GM12878 (cell line): ENCODE measurements around the gene SPAG17. TPM values are rescaled to one million over a fixed set of nuclear protein-coding genes. Genes with fewer than 3 reads are reported as not detected.

Experiments
- ATAC-seq: fragments of 200-7000 bp; cut with Tn5 transposase; 3 replicates; pipeline ENCODE4 v1.9.1; 2020; ENCODE audit warnings: mild to moderate bottlenecking, moderate library complexity
- BruUV-seq: library from RNA; stranded (reverse); fragments of 400-500 nt; replicated peaks from 2 replicates; lab custom pipeline; 2021; lab: Mats Ljungman, UMichigan
- CTCF ChIA-PET: fragments of 300-600 bp; sonication (Branson Sonifier 250); formaldehyde crosslinking; extraction: SDS; loops from one replicate; lab custom pipeline; 2021; ENCODE audit warnings: inconsistent platforms; lab: Yijun Ruan, JAX
- POLR2A ChIA-PET: fragments of 350-600 bp; formaldehyde crosslinking; extraction: SDS; loops from one replicate; lab custom pipeline; 2021; ENCODE audit warnings: inconsistent platforms; lab: Charles Lee
- RAD21 ChIA-PET: fragments of 300-600 bp; sonication (Branson Sonifier 250); formaldehyde crosslinking; loops from one replicate; lab custom pipeline; 2023; ENCODE audit warnings: antibody characterized with exemption; ENCODE audit not compliant: unreplicated experiment; lab: Charles Lee
- SMC1A ChIA-PET: fragments of 300-600 bp; sonication (Branson Sonifier 250); formaldehyde crosslinking; loops from one replicate; lab custom pipeline; 2023; ENCODE audit not compliant: unreplicated experiment, uncharacterized antibody; lab: Charles Lee
- DNase-seq: peaks from one replicate; pipeline ENCODE4 v3.0.0-alpha.2; 2011; ENCODE audit warnings: low read depth, low spot score
- FAIRE-seq: peaks from 3 replicates; lab custom pipeline; 2011; peaks lifted over from hg19 to GRCh38; lab: Jason Lieb, UNC
- H2AFZ ChIP-seq: 2 replicates; pipeline ENCODE4 v1.6.0; 2011; ENCODE audit warnings: low read depth, low read length, control low read depth; ENCODE audit not compliant: control insufficient read depth
- H3K27ac ChIP-seq: 2 replicates; pipeline ENCODE4 v1.5.1; 2011; ENCODE audit warnings: control low read depth; ENCODE audit not compliant: control insufficient read depth, insufficient read depth
- H3K27me3 ChIP-seq, 2 experiments: replicated peaks in 1 of 2; 2 replicates each; pipeline versions ENCODE4 v1.6.0 to v1.6.1; 2011; ENCODE audit warnings: low read length in 1 of 2; ENCODE audit not compliant: control insufficient read depth in 2 of 2, insufficient read depth in 2 of 2
- H3K36me3 ChIP-seq, 2 experiments: 2 replicates each; pipeline ENCODE4 v1.5.1; 2011; ENCODE audit warnings: low read length in 1 of 2; ENCODE audit not compliant: control insufficient read depth in 2 of 2, insufficient read depth in 2 of 2
- H3K4me1 ChIP-seq: 2 replicates; pipeline ENCODE4 v1.6.1; 2011; ENCODE audit warnings: mild to moderate bottlenecking, low read length, moderate library complexity, mixed read lengths; ENCODE audit not compliant: control insufficient read depth, insufficient read depth
- H3K4me2 ChIP-seq: 2 replicates; pipeline ENCODE4 v1.6.0; 2011; ENCODE audit warnings: control low read depth; ENCODE audit not compliant: control insufficient read depth, insufficient read depth
- H3K4me3 ChIP-seq: fragments of 200-600 bp; sonication (generic); 2 replicates; pipeline ENCODE4 v1.5.1; 2016
- H3K79me2 ChIP-seq: 2 replicates; pipeline ENCODE4 v1.6.0; 2011; ENCODE audit warnings: low read length; ENCODE audit not compliant: control insufficient read depth, insufficient read depth
- H3K9ac ChIP-seq: 2 replicates; pipeline ENCODE4 v1.8.0; 2011; ENCODE audit warnings: low read length, control low read depth, mixed read lengths; ENCODE audit not compliant: control insufficient read depth, insufficient read depth
- H3K9me3 ChIP-seq: replicated peaks from 3 replicates; pipeline ENCODE4 v1.5.1; 2011; ENCODE audit warnings: mild to moderate bottlenecking, low read length; ENCODE audit not compliant: control insufficient read depth, insufficient read depth
- H4K20me1 ChIP-seq: 2 replicates; pipeline ENCODE4 v1.6.0; 2011; ENCODE audit not compliant: control insufficient read depth, insufficient read depth
- BACH1 ChIP-seq: fragments of 450-650 bp; IDR thresholded peaks from 2 replicates; pipeline ENCODE4 v1.6.1; 2017; ENCODE audit warnings: mild to moderate bottlenecking, borderline replicate concordance
- BCL11A ChIP-seq: IDR thresholded peaks from 2 replicates; pipeline ENCODE4 v1.6.1; 2011; ENCODE audit warnings: low read depth, low read length
- IKZF1 ChIP-seq: fragments of 450-650 bp; conservative IDR thresholded peaks from 2 replicates; pipeline ENCODE4 v1.6.1; 2017; ENCODE audit warnings: antibody characterized with exemption, mild to moderate bottlenecking
- KLF5 ChIP-seq: fragments of 450-650 bp; IDR thresholded peaks from 2 replicates; pipeline ENCODE4 v1.6.1; 2014; ENCODE audit warnings: mild to moderate bottlenecking; ENCODE audit not compliant: partially characterized antibody
- POU2F2 ChIP-seq: IDR thresholded peaks from 3 replicates; pipeline ENCODE4 v1.6.1; 2011; ENCODE audit warnings: low read depth, mild to moderate bottlenecking, low read length, borderline replicate concordance
- RBBP5 ChIP-seq: fragments of 200-600 bp; sonication (generic); conservative IDR thresholded peaks from 2 replicates; pipeline ENCODE4 v1.6.1; 2016
- WGBS: methylation state at CpG from one replicate; pipeline ENCODE4 v1.1.6; 2016; ENCODE audit warnings: low lambda C conversion rate; ENCODE audit not compliant: insufficient replicate concordance, insufficient coverage; ENCODE audit errors: missing lambda C conversion rate; 5-methylcytosine and 5-hydroxymethylcytosine counted together
- in situ Hi-C: fragments of 300-500 bp; cut with MboI; formaldehyde crosslinking; loops from 9 replicates; pipeline ENCODE4 v1.14.3; 2018; ENCODE audit warnings: mixed read lengths
- intact Hi-C: fragments of 100-400 bp; cut with micrococcal nuclease; formaldehyde crosslinking; loops from one replicate; pipeline ENCODE4 v1.14.2; 2022; ENCODE audit not compliant: unreplicated experiment
- polyA plus RNA-seq, 11 experiments: library from polyadenylated mRNA; depleted of rRNA in 4 of 11; unstranded in 6 of 11; stranded (reverse) in 5 of 11; fragments of >200 nt; fragmentation: Nextera tagmentation in 4 of 11; fragmentation: Illumina TruSeq in 1 of 11; extraction: Ambion mirVana in 4 of 11; extraction: Trizol in 1 of 11; gene quantifications; 1 replicate in 1 of 11; 2 replicates in 10 of 11; pipeline versions ENCODE4 v1.2.1 to v1.2.3, GENCODE V29; 2011 to 2016; ENCODE audit warnings: inconsistent platforms in 2 of 11, missing spikeins in 2 of 11, low read depth in 1 of 11
- total RNA-seq, 4 experiments: library from RNA; depleted of rRNA in 3 of 4; stranded (reverse); fragments of >200 nt in 3 of 4; fragmentation: Illumina TruSeq in 1 of 4; extraction: Trizol in 1 of 4; gene quantifications; 2 replicates each; pipeline versions ENCODE4 v1.2.1 to v1.2.3, GENCODE V29; 2013 to 2021
- TF ChIP-seq, protein P1 (sequence below): IDR thresholded peaks from 2 replicates; pipeline ENCODE4 v1.6.1; 2012; ENCODE audit warnings: mild to moderate bottlenecking, low read depth, low read length

The SPAG17 gene
- total and polyA plus RNA-seq, 10 of the 15 experiments (the other 5 are each of a cell fraction or from before 2014, with no cell fraction given) = 0.02 to 0.16 (median 0.03) TPM; not detected in 7

DNA sequence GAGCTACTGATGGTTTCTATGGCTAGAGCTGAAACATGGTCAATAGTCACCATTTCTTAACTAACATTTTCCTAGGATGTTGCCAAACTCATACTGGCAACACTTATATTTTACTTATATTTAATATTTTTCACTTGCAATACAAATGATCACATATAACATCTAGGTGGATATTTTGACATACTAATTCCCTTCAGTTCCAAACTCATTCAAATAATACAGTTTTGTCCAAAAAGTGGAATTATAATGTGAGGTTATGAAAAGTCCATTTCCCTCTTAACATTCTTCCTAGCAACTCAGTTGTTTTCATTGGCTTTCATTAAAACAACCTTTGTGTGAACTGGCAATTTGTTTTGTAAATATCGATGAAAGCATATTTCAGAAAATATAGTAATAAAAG, 16.0 kb downstream of the SPAG17 start:
- Histone ChIP-seq H3K27me3 (no peaks in the 10 kb centered on the region), H3K4me1 (no peaks in the 10 kb centered on the region), H3K36me3 (no peaks in the 10 kb centered on the region), H3K79me2 (no peaks in the 10 kb centered on the region), H2AFZ (no peak overlapping the region), H3K27ac (no peak overlapping the region), H3K9me3 (no peaks in the 10 kb centered on the region), H3K4me2 (no peak overlapping the region), H3K9ac (no peak overlapping the region), H3K4me3 (no peak overlapping the region), H4K20me1 (no peaks in the 10 kb centered on the region)
- intact Hi-C loops = no loop called here
- DNase-seq (no peak), ATAC-seq (no peak), FAIRE-seq (no peak)
- ChIA-PET POLR2A (no interaction called here), RAD21 (no interaction called here), SMC1A (interaction anchor here (0.6 to 0.7 kb wide), 2 partner anchors 89 to 136 kb away, joined by 3 read pairs; no protein-coding TSS in a partner anchor), CTCF (no interaction called here)
- 4% methylated on average over 1 of the region's 1 CpG for WGBS
- in situ Hi-C loops = no loop called here
- TF ChIP-seq RBBP5 = no peak
- no peak for TF ChIP-seq BACH1
- no TSS peak for BruUV-seq

GRCh38 chr1:118160806-118161205, 24.2 kb downstream of the SPAG17 start:
- H4K20me1 ChIP-seq = no peaks in the 10 kb centered on the region

More at GRCh38 chr1:118160806-118161205, 24.2 kb downstream of the SPAG17 start:
- no TSS peak for BruUV-seq
- FAIRE-seq (no peak), ATAC-seq (no peak), DNase-seq (no peak)
- RAD21 ChIA-PET = no interaction called here
- Histone ChIP-seq H3K4me1 (no peaks in the 10 kb centered on the region), H3K9me3 (no peaks in the 10 kb centered on the region), H3K4me2 (no peak overlapping the region), H3K27ac (no peak overlapping the region), H3K27me3 (no peaks in the 10 kb centered on the region; a peak in 1 of 4 replicates), H3K36me3 (no peaks in the 10 kb centered on the region), H3K4me3 (no peak overlapping the region), H3K9ac (no peak overlapping the region), H3K79me2 (no peaks in the 10 kb centered on the region), H2AFZ (no peak overlapping the region)
- TF ChIP-seq KLF5 (no peak), POU2F2 (no peak), IKZF1 (no peak), BCL11A (no peak)
- TF ChIP-seq, protein P1, sequence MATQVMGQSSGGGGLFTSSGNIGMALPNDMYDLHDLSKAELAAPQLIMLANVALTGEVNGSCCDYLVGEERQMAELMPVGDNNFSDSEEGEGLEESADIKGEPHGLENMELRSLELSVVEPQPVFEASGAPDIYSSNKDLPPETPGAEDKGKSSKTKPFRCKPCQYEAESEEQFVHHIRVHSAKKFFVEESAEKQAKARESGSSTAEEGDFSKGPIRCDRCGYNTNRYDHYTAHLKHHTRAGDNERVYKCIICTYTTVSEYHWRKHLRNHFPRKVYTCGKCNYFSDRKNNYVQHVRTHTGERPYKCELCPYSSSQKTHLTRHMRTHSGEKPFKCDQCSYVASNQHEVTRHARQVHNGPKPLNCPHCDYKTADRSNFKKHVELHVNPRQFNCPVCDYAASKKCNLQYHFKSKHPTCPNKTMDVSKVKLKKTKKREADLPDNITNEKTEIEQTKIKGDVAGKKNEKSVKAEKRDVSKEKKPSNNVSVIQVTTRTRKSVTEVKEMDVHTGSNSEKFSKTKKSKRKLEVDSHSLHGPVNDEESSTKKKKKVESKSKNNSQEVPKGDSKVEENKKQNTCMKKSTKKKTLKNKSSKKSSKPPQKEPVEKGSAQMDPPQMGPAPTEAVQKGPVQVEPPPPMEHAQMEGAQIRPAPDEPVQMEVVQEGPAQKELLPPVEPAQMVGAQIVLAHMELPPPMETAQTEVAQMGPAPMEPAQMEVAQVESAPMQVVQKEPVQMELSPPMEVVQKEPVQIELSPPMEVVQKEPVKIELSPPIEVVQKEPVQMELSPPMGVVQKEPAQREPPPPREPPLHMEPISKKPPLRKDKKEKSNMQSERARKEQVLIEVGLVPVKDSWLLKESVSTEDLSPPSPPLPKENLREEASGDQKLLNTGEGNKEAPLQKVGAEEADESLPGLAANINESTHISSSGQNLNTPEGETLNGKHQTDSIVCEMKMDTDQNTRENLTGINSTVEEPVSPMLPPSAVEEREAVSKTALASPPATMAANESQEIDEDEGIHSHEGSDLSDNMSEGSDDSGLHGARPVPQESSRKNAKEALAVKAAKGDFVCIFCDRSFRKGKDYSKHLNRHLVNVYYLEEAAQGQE = no peak
- POLR2A ChIA-PET = no interaction called here
- CTCF ChIA-PET = no interaction called here
- in situ Hi-C loops = no loop called here
- 0% methylated on average over 1 of the region's 1 CpG for WGBS
- intact Hi-C loops = no loop called here
- SMC1A ChIA-PET = interaction anchor here (1.2 kb wide), 2 partner anchors 9 to 12 kb away, joined by 3 read pairs; no protein-coding TSS in a partner anchor
